ENCODE results near the gene NCAN. TPM values are rescaled to one million over a fixed set of nuclear protein-coding genes. Genes with fewer than 3 reads are reported as not detected.

The NCAN gene
- total RNA-seq, 1 experiment from 2014 or later: not detected

DNA sequence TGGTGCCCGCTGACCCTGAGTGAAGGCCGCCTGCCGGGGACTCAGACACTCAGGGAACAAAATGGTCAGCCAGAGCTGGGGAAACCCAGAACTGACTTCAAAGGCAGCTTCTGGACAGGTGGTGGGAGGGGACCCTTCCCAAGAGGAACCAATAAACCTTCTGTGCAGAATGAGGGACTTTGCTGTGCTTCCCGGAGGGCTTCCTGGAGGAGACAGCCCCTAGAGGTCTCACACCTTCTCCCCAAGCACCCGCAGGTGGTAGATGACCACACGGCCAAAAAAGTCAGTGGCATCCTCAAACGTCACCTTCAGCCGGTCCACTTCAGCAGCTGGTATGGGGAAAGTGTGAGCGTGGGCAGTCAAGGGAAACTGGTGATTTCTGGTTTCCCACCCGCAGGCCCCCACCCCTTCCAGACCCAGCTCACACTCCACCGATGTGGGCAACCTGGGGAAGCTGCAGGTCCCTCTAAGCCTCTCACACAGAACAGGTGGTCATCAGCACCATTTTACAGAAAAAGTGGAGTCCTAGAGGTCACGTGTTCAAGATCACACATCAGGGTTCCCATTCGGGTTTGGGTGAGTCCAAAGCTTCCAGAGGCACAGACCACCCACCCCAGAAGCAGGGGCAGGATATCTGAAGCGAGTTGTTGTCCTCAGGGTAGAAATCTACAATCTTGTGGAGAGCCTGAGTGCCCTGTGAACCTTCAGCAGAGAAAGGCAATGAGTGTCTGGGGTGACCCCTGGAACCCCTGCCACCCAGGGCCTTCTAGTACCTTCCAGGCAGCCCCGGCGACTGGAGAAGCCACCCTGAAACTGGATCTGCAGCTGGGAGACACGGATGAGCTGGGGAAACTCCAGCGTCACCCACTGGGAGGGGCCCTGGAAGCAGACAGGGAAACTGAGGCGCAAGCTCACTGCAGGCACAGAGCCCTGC, 9.8 kb upstream of the NCAN start:
- Mint-ChIP-seq H3K27me3 (ENCODE audit: insufficient read depth, unreplicated experiment) (peaks cover 3% of the 10 kb centered on the region), H3K9me3 (ENCODE audit: unreplicated experiment) (no peaks in the 10 kb centered on the region), H3K4me1 (ENCODE audit: low read depth, unreplicated experiment) (no peaks in the 10 kb centered on the region), H3K27ac (ENCODE audit: unreplicated experiment) (peak overlapping the region; percentile 87), H3K4me3 (ENCODE audit: unreplicated experiment) (peak overlapping the region; percentile 83), H3K36me3 (ENCODE audit: insufficient read depth, unreplicated experiment) (peaks cover 36% of the 10 kb centered on the region)
- H3K27me3 ChIP-seq (replicated peaks; ENCODE audit: control insufficient read depth, insufficient read depth, low read length): no peaks in the 10 kb centered on the region
- H3K4me3 ChIP-seq (ENCODE audit: low read depth, low read length): peak overlapping the region; percentile 67
- no peaks in the 10 kb centered on the region for H3K9me3 ChIP-seq
- intact Hi-C loops (cut with micrococcal nuclease; ENCODE audit: unreplicated experiment): no loop called here
- H3K36me3 ChIP-seq (ENCODE audit: control insufficient read depth, insufficient read depth, low read length): no peaks in the 10 kb centered on the region
- BruUV-seq (replicated peaks): no TSS peak
- POLR2A ChIA-PET: interaction anchor here (1.8 kb wide), 1 partner anchor 10 kb away, joined by 18 read pairs; the partner anchor contains the start of genes BORCS8 and RFXANK
- CTCF ChIA-PET: interaction anchor here (0.6 kb wide), 1 partner anchor 44 kb away, joined by 3 read pairs; no protein-coding TSS in a partner anchor
- no peak for DNase-seq
- H3K4me1 ChIP-seq: peaks cover 4% of the 10 kb centered on the region; the same call in 1 of the 2 replicates
- TF ChIP-seq CTCF (IDR thresholded peaks at IDR 0.05; ENCODE audit: insufficient read depth in 1 of 2, low read depth in 1 of 2, low read length in 1 of 2, severe bottlenecking in 1 of 2, unreplicated experiment in 1 of 2): no peak

DNA sequence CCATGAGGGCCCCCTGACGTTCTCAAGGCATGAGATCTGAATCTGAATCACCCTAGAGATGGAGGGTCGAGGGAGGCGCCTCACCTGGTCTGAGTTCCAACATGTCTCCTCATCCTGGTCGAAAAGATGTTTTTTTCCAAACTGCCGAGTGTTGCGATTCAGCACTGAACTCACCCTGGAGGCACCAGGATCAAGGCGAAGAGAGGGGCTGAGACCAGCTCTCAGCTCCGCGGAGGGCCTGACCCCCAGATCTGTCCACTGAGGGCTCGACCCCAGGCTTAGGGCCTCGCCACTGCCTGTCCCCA, 9.1 kb upstream of the NCAN start:
- no peak for DNase-seq
- no peaks in the 10 kb centered on the region for H3K4me1 Mint-ChIP-seq (ENCODE audit: low read depth, unreplicated experiment)
- Histone ChIP-seq H3K4me1 (peaks cover 4% of the 10 kb centered on the region; the same call in 1 of the 2 replicates), H3K4me3 (ENCODE audit: low read depth, low read length) (peak overlapping the region; percentile 67), H3K9me3 (no peaks in the 10 kb centered on the region), H3K36me3 (ENCODE audit: control insufficient read depth, insufficient read depth, low read length) (no peaks in the 10 kb centered on the region), H3K27me3 (replicated peaks; ENCODE audit: control insufficient read depth, insufficient read depth, low read length) (no peaks in the 10 kb centered on the region)
- no peaks in the 10 kb centered on the region for H3K9me3 Mint-ChIP-seq (ENCODE audit: unreplicated experiment)
- ChIA-PET POLR2A (interaction anchor here (1.0 to 1.8 kb wide), 2 partner anchors 10 to 70 kb away, joined by 3 to 18 read pairs; partner anchors contain the start of genes BORCS8 and RFXANK), CTCF (interaction anchor here (1.1 kb wide), 2 partner anchors 23 to 66 kb away, joined by 6 to 12 read pairs; no protein-coding TSS in a partner anchor)
- H3K36me3 Mint-ChIP-seq (ENCODE audit: insufficient read depth, unreplicated experiment): peaks cover 36% of the 10 kb centered on the region
- peak overlapping the region; percentile 83 for H3K4me3 Mint-ChIP-seq (ENCODE audit: unreplicated experiment)
- intact Hi-C loops (cut with micrococcal nuclease; ENCODE audit: unreplicated experiment): loop anchor here (1.0 kb wide), 1 partner anchor 10 kb away; the partner anchor contains the start of genes BORCS8 and RFXANK
- BruUV-seq (replicated peaks): no TSS peak
- peaks cover 3% of the 10 kb centered on the region for H3K27me3 Mint-ChIP-seq (ENCODE audit: insufficient read depth, unreplicated experiment)
- no peak for TF ChIP-seq CTCF (IDR thresholded peaks at IDR 0.05; ENCODE audit: insufficient read depth in 1 of 2, low read depth in 1 of 2, low read length in 1 of 2, severe bottlenecking in 1 of 2, unreplicated experiment in 1 of 2)
- H3K27ac Mint-ChIP-seq (ENCODE audit: unreplicated experiment): peak overlapping the region; percentile 87
